Fibroblast of mammary gland (primary cell): ENCODE data around the gene ARFGAP1.
A peak's percentile ranks its signal among the peaks of the same experiment; 100 is the strongest.
"Not testable (repeated sequence)": the region's sequence is repeated elsewhere in the genome, so short reads cannot be mapped to it uniquely, and the experiment has no call there.

Experiments
- DNase-seq: peaks from one replicate; pipeline ENCODE4 v3.0.0-alpha.2; 2010; ENCODE audit warnings: low read depth
- H3K4me3 ChIP-seq: 2 replicates; pipeline ENCODE4 v1.5.1; 2011; ENCODE audit warnings: low read depth, mild to moderate bottlenecking, low read length, moderate library complexity; ENCODE audit not compliant: control insufficient read depth
- TF ChIP-seq, protein P1 (sequence below): conservative IDR thresholded peaks from 2 replicates; pipeline ENCODE4 v1.5.1; 2011; ENCODE audit warnings: low read depth, low read length, inconsistent platforms; ENCODE audit not compliant: control insufficient read depth, insufficient read depth

ARFGAP1 gene

DNA sequence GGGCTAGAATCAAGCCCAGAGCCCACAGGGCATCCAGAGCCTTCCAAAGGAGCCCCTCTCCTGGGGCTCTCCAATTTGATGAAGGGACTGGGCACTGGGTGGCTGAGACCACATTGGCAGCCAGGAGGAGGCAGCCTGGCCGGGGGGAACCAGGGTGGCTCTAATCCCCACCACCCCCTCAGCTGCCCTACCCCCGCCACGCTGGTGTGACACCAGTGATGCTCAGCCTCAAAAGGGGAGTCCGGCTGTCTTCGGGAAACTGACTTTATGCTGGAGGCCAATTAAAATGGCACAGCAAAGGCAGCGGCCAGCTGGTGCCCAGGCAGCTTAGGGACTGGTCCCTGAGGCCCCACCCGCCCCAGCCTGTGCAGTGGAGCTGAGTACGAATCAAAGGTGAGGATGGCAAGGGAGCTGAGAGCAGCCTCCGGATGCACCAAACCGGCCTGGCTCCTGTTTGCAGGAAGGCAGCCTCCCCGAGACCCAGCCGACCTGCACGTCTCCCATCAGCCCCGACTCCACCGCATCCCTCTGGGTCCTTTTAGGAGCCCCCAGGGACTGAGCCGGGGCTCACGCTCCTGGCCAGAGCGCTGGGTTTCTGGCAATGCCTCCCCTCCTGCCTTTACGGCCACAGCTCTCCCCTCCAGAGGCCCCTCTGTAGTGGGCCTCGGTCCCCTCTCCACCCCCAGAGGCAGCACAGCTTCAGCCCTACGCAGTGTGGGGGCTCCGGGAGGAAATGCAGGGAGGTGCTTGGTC lies 60.1 kb downstream of the ARFGAP1 start:
- TF ChIP-seq, protein P1, sequence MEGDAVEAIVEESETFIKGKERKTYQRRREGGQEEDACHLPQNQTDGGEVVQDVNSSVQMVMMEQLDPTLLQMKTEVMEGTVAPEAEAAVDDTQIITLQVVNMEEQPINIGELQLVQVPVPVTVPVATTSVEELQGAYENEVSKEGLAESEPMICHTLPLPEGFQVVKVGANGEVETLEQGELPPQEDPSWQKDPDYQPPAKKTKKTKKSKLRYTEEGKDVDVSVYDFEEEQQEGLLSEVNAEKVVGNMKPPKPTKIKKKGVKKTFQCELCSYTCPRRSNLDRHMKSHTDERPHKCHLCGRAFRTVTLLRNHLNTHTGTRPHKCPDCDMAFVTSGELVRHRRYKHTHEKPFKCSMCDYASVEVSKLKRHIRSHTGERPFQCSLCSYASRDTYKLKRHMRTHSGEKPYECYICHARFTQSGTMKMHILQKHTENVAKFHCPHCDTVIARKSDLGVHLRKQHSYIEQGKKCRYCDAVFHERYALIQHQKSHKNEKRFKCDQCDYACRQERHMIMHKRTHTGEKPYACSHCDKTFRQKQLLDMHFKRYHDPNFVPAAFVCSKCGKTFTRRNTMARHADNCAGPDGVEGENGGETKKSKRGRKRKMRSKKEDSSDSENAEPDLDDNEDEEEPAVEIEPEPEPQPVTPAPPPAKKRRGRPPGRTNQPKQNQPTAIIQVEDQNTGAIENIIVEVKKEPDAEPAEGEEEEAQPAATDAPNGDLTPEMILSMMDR: no peak
- no peak overlapping the region for H3K4me3 ChIP-seq
- no peak for DNase-seq

DNA sequence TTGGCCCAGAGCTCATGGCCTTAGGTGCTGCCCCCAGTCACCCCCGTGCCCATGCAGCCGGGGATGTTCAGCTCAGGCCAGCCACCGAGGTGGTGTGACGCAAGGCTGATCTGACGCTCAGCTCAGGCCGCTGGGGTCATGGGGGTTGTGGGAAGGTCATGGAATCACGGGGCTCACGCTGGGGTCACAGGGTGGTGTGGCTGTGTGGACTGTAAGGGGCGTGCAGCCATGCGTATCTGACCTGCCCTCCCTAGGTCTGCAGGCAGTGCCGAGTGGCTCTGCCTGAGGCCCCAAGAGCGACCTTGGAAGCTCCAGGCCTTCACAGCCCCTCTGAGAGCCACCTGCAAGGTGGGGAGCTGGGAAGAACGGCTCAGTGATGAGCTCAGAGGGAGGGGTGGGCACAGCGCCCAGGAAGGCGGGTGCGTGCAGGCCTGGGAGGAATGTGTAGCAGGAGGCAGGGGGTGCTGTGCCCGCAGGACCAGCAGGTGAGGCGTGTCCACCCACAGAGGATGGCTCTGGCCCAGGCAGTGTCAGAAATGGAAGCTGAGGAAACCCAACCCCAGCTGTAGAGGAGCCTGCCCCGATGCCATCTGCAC lies 60.7 kb downstream of the ARFGAP1 start:
- TF ChIP-seq, protein P1: no peak
- no peak for DNase-seq
- no peak overlapping the region for H3K4me3 ChIP-seq

DNA sequence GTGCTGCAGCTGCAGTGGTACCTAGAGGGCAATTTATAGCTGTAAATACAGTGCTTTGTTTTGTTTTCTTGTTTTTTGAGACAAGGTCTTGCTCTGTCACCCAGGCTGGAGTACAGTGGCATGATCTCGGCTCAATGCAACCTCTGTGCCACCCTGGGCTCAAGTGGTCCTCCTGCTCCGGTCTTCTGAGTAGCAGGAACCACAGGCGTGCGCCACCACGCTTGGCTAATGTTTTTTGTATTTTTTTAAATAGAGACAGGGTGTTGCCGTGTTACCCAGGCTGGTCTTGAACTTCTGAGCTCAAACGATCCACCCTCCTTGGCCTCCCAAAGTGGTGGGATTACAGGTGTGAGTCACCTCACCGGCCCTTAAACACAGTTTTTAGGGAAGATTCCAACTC lies 61.7 kb downstream of the ARFGAP1 start:
- H3K4me3 ChIP-seq: no peak overlapping the region
- TF ChIP-seq, protein P1: no peak

DNA sequence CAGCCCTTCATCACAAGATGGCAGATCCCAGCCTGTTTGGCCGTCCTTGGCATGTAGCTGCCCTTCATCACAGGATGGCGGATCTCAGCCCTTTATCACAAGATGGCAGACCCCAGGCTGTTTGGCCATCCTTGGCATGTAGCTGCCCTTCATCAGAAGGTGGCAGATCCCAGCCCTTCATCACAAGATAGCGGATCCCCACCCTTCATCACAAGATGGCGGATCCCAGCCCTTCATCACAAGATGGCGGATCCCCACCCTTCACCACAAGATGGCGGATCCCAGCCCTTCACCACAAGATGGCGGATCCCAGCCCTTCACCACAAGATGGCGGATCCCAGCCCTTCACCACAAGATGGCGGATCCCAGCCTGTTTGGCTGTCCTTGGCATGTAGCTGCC lies 62.4 kb downstream of the ARFGAP1 start:
- not testable (repeated sequence) for H3K4me3 ChIP-seq, DNase-seq

More for the DNA sequence above, 61.7 kb downstream of the ARFGAP1 start:
- DNase-seq: no peak

DNA sequence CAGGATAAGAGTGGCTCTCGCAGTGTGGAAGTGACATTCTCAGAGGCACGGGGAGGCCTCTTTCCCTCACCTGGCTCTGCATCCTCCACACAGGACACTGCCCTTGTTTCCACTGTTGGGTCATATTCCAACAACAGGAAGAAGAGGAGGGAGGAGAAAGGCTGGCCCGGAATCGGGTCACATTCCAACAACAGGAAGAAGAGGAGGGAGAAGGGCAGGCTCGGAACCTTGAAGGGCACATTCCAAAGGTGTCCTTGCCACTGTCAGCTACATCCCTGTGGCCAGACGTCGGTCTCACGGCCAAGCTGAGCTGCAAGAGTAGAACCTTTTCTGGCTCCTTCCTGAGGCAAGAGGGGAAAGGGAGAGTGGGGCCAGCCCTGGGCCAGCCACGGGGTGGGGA lies 63.1 kb downstream of the ARFGAP1 start:
- no peak overlapping the region for H3K4me3 ChIP-seq
- TF ChIP-seq, protein P1: no peak
- DNase-seq: no peak

DNA sequence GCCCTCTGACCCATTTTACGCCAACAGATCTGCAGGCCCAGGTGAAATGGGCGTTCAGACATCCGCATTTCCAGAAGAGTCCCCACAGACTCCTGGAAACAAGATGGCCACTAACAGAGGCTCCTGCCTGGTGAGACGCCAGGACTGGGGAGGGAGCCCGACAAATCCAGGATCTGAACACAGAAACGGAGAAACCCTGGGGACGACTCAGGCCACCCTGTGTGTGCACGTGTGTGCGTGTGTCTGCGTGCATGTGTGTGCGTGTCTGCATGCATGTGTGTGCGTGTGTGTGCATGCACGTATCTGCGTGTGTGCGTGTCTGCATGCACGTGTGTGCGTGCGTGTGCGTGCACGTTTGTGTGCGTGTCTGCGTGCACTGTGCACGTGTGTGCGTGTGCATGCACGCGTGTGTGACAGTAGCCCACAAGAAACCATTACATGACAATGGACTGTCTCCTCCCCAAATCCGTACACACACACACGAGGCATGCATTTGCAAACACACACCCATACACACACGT lies 63.7 kb downstream of the ARFGAP1 start:
- no peak for DNase-seq
- H3K4me3 ChIP-seq: no peak overlapping the region
- TF ChIP-seq, protein P1: no peak

DNA sequence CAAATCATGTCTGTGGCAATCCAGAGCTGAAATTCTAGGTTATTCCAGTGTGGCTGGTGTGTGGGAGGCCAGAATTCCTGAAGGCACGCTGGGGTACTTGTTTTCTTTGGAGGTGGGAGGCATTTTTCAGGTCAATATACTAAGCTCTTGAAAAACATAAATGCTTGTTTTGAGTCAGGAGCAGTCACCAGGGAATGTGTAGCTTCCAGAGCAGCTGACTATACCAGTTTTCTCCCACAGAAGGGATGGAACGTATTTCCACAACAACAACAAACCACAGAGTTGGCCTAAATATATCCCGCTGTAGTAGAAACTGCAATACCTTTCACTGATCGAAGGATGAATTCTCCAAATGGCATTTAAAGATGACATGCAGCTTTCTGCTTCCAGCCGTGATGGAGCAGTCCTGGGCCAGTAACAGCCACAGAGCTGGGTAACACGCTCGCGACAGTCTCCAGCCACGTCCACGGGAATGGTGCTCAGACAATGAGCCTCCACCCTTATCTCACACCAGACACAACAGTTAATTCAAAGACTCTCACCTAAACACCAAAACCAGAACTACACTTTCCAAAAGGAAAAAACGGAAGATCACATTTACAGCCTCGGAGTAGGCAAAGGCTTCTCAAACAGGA lies 65.3 kb downstream of the ARFGAP1 start:
- DNase-seq: peak; percentile 64
- TF ChIP-seq, protein P1: no peak
- no peak overlapping the region for H3K4me3 ChIP-seq
